HG02571 (cell line): ENCODE data around the gene FOXK2.
"Not testable (repeated sequence)": the region's sequence is repeated elsewhere in the genome, so short reads cannot be mapped to it uniquely, and the experiment has no call there.

Experiments used
- ATAC-seq: cut with Tn5 transposase; IDR thresholded peaks from one replicate; pipeline ENCODE4 v1.9.1; 2021; ENCODE audit warnings: mild to moderate bottlenecking, moderate library complexity; ENCODE audit not compliant: unreplicated experiment

FOXK2 gene

GRCh38 chr17:82528484-82529265 is 9.1 kb downstream of the FOXK2 start:
- no peak for ATAC-seq

GRCh38 chr17:82529914-82530300 is 10.4 kb downstream of the FOXK2 start:
- no peak for ATAC-seq

- no peak for ATAC-seq
Measured at GRCh38 chr17:82531431-82531881, 11.9 kb downstream of the FOXK2 start.

GRCh38 chr17:82534401-82534812 is 14.9 kb downstream of the FOXK2 start:
- ATAC-seq = no peak

GRCh38 chr17:82536512-82537201 is 17.1 kb downstream of the FOXK2 start:
- no peak for ATAC-seq

GRCh38 chr17:82537228-82537627 is 17.7 kb downstream of the FOXK2 start:
- not testable (repeated sequence) for ATAC-seq

GRCh38 chr17:82539076-82539475 is 19.5 kb downstream of the FOXK2 start:
- ATAC-seq = not testable (repeated sequence)

GRCh38 chr17:82542439-82542838 is 22.9 kb downstream of the FOXK2 start:
- no peak for ATAC-seq

- no peak for ATAC-seq
Measured at GRCh38 chr17:82544431-82545070, 25.0 kb downstream of the FOXK2 start.

GRCh38 chr17:82545071-82545462 is 25.5 kb downstream of the FOXK2 start:
- ATAC-seq = no peak

- no peak for ATAC-seq
Measured at GRCh38 chr17:82547981-82548380, 28.4 kb downstream of the FOXK2 start.

GRCh38 chr17:82548681-82549303 is 29.3 kb downstream of the FOXK2 start:
- no peak for ATAC-seq

GRCh38 chr17:82551779-82552457 is 32.4 kb downstream of the FOXK2 start:
- ATAC-seq = peak; percentile 71

GRCh38 chr17:82552580-82552979 is 33.0 kb downstream of the FOXK2 start:
- no peak for ATAC-seq

- no peak for ATAC-seq
Measured at GRCh38 chr17:82553210-82553930, 33.8 kb downstream of the FOXK2 start.

- ATAC-seq = not testable (repeated sequence)
Measured at GRCh38 chr17:82557510-82557909, 38.0 kb downstream of the FOXK2 start.

- no peak for ATAC-seq
Measured at GRCh38 chr17:82559566-82560251, 40.2 kb downstream of the FOXK2 start.

GRCh38 chr17:82560252-82560642 is 40.7 kb downstream of the FOXK2 start:
- ATAC-seq = no peak

GRCh38 chr17:82560802-82561428 is 41.4 kb downstream of the FOXK2 start:
- no peak for ATAC-seq
